Liver (tissue), 9 donors: ENCODE data around the gene CTSF. TPM values are rescaled to one million over a fixed set of nuclear protein-coding genes. Genes with fewer than 3 reads are reported as not detected.

ENCODE experiments used
- DNase-seq: peaks from one replicate; pipeline ENCODE4 v3.0.0-alpha.2; 2017; ENCODE audit warnings: low spot score
- H3K27ac ChIP-seq, 2 donors: one replicate each; pipeline ENCODE4 v1.7.0; 2013; ENCODE audit warnings: inconsistent platforms in 2 of 2, low read length in 2 of 2, control low read depth in 1 of 2, low read depth in 1 of 2, mild to moderate bottlenecking in 1 of 2
- H3K27me3 ChIP-seq, 4 donors: one replicate each; pipeline versions ENCODE4 v1.6.1 to v1.7.0; 2013; ENCODE audit warnings: low read length in 3 of 4, inconsistent platforms in 1 of 4, mild to moderate bottlenecking in 1 of 4, moderate library complexity in 1 of 4; ENCODE audit not compliant: control insufficient read depth in 4 of 4, insufficient read depth in 4 of 4
- H3K36me3 ChIP-seq, 4 donors: one replicate each; pipeline versions ENCODE4 v1.6.1 to v1.7.0; 2013; ENCODE audit warnings: low read length in 3 of 4, mild to moderate bottlenecking in 3 of 4, low read depth in 1 of 4, moderate library complexity in 1 of 4; ENCODE audit not compliant: control insufficient read depth in 4 of 4, insufficient read depth in 3 of 4
- H3K4me1 ChIP-seq, 4 donors: one replicate each; pipeline versions ENCODE4 v1.6.1 to v1.7.0; 2013; ENCODE audit warnings: low read length in 3 of 4, mild to moderate bottlenecking in 3 of 4, moderate library complexity in 1 of 4; ENCODE audit not compliant: control insufficient read depth in 4 of 4, insufficient read depth in 4 of 4
- H3K4me3 ChIP-seq, 3 donors: one replicate each; pipeline versions ENCODE4 v1.6.1 to v1.7.0; 2013; ENCODE audit warnings: low read length in 3 of 3, control low read depth in 1 of 3, low read depth in 1 of 3, mild to moderate bottlenecking in 1 of 3
- H3K9ac ChIP-seq, 2 donors: one replicate each; pipeline ENCODE4 v1.7.0; 2013; ENCODE audit warnings: low read length in 2 of 2, mild to moderate bottlenecking in 2 of 2, moderate library complexity in 2 of 2, control low read depth in 1 of 2, low read depth in 1 of 2
- H3K9me3 ChIP-seq, 4 donors: one replicate each; pipeline versions ENCODE4 v1.6.1 to v1.7.0; 2013; ENCODE audit warnings: low read length in 3 of 4; ENCODE audit not compliant: control insufficient read depth in 4 of 4
- EGR1 ChIP-seq, 2 donors: IDR thresholded peaks; 2 replicates each; pipeline ENCODE4 v1.6.1; 2016 to 2018; ENCODE audit warnings: antibody characterized with exemption in 2 of 2, low read depth in 2 of 2
- FOXA1 ChIP-seq: IDR thresholded peaks from 2 replicates; pipeline ENCODE4 v1.6.1; 2016; ENCODE audit warnings: antibody characterized with exemption
- FOXA2 ChIP-seq: IDR thresholded peaks from 2 replicates; pipeline ENCODE4 v1.6.1; 2016; ENCODE audit warnings: antibody characterized with exemption
- GABPA ChIP-seq, 2 donors: IDR thresholded peaks in 1 of 2; conservative IDR thresholded peaks in 1 of 2; 2 replicates each; pipeline ENCODE4 v1.6.1; 2016; ENCODE audit warnings: antibody characterized with exemption in 2 of 2, mild to moderate bottlenecking in 1 of 2, moderate library complexity in 1 of 2
- HNF4A ChIP-seq, 2 donors: conservative IDR thresholded peaks; 2 replicates each; pipeline ENCODE4 v1.6.1; 2016; ENCODE audit warnings: antibody characterized with exemption in 2 of 2, mild to moderate bottlenecking in 2 of 2
- HNF4G ChIP-seq: IDR thresholded peaks from 2 replicates; pipeline ENCODE4 v1.6.1; 2016; ENCODE audit warnings: antibody characterized with exemption
- JUND ChIP-seq, 2 donors: IDR thresholded peaks; 2 replicates each; pipeline ENCODE4 v1.6.1; 2016; ENCODE audit warnings: antibody characterized with exemption in 2 of 2
- NR2F2 ChIP-seq: IDR thresholded peaks from 2 replicates; pipeline ENCODE4 v1.6.1; 2016; ENCODE audit warnings: antibody characterized with exemption
- RAD21 ChIP-seq, 2 donors: IDR thresholded peaks; 2 replicates each; pipeline ENCODE4 v1.6.1; 2016; ENCODE audit warnings: antibody characterized with exemption in 2 of 2, mild to moderate bottlenecking in 2 of 2
- RXRA ChIP-seq, 2 donors: IDR thresholded peaks; 2 replicates each; pipeline ENCODE4 v1.6.1; 2017 to 2018; ENCODE audit warnings: antibody characterized with exemption in 2 of 2, mild to moderate bottlenecking in 1 of 2
- SP1 ChIP-seq: IDR thresholded peaks from 2 replicates; pipeline ENCODE4 v1.6.1; 2018; ENCODE audit warnings: antibody characterized with exemption, mild to moderate bottlenecking
- TAF1 ChIP-seq: conservative IDR thresholded peaks from 2 replicates; pipeline ENCODE4 v1.6.1; 2016; ENCODE audit warnings: antibody characterized with exemption, mild to moderate bottlenecking
- YY1 ChIP-seq: IDR thresholded peaks from 2 replicates; pipeline ENCODE4 v1.6.1; 2016; ENCODE audit warnings: antibody characterized with exemption, mild to moderate bottlenecking
- ZBTB33 ChIP-seq: IDR thresholded peaks from 2 replicates; pipeline ENCODE4 v1.6.1; 2016; ENCODE audit warnings: antibody characterized with exemption
- WGBS: extraction: QIAGEN DNeasy Blood & Tissue Kit; methylation state at CpG from one replicate; pipeline ENCODE4 v1.1.7; 2013; 5-methylcytosine and 5-hydroxymethylcytosine counted together
- polyA plus RNA-seq, 2 donors: library from polyadenylated mRNA; stranded (reverse) in 1 of 2; unstranded in 1 of 2; fragments of 200-250 nt in 1 of 2; fragments of >200 nt in 1 of 2; fragmentation: Nextera tagmentation in 1 of 2; extraction: Ambion mirVana in 1 of 2; gene quantifications; one replicate each; pipeline versions ENCODE4 v1.2.1 to v1.2.3, GENCODE V29; 2013 to 2015
- total RNA-seq, 2 donors: library from RNA; depleted of rRNA; stranded (reverse); fragments of >200 nt; gene quantifications; one replicate each; pipeline ENCODE4 v1.2.3, GENCODE V29; 2014
- TF ChIP-seq, protein P1 (sequence below): IDR thresholded peaks from 2 replicates; pipeline ENCODE4 v1.6.1; 2016; ENCODE audit warnings: antibody characterized with exemption, mild to moderate bottlenecking
- TF ChIP-seq, protein P2 (sequence below): IDR thresholded peaks from 2 replicates; pipeline ENCODE4 v1.6.1; 2016; ENCODE audit warnings: antibody characterized with exemption
- TF ChIP-seq, protein P3 (sequence below): fragments of 150-350 bp; IDR thresholded peaks from 2 replicates; pipeline ENCODE4 v1.5.1; 2017; ENCODE audit warnings: improper control_type of control experiment, low read depth, low read length; ENCODE audit not compliant: missing input control
- TF ChIP-seq, protein P4 (sequence below): IDR thresholded peaks from 2 replicates; pipeline ENCODE4 v1.6.1; 2016; ENCODE audit warnings: antibody characterized with exemption
- donor health status: healthy.
- donor health status: healthy.
- donor health status: healthy.
- donor health status: healthy.
- donor health status: healthy.

CTSF gene
- total and polyA plus RNA-seq, 4 donors = 8.5 to 31.9 (median 24.0) TPM

- Histone ChIP-seq H3K27me3 (no peaks in the 10 kb centered on the region), H3K4me1 (peaks cover 15 to 40% (median 31%) of the 10 kb centered on the region in 4 donors), H3K9ac (peak within 1 kb of the TSS; percentile 70 to 73), H3K36me3 (no peaks in the 10 kb centered on the region), H3K27ac (peak within 1 kb of the TSS; percentile 77 to 79), H3K4me3 (peak within 1 kb of the TSS; percentile 56 to 93 (median 91)), H3K9me3 (no peaks in the 10 kb centered on the region)
- peak; percentile 98 for DNase-seq
- 19% methylated on average over 68 of the region's 68 CpGs for WGBS
- TF ChIP-seq HNF4A (conservative IDR thresholded peaks at IDR 0.05) = no peak
- TF ChIP-seq FOXA2 = no peak
- TF ChIP-seq ZBTB33 = no peak
- no peak for TF ChIP-seq TAF1
- TF ChIP-seq, protein P1, sequence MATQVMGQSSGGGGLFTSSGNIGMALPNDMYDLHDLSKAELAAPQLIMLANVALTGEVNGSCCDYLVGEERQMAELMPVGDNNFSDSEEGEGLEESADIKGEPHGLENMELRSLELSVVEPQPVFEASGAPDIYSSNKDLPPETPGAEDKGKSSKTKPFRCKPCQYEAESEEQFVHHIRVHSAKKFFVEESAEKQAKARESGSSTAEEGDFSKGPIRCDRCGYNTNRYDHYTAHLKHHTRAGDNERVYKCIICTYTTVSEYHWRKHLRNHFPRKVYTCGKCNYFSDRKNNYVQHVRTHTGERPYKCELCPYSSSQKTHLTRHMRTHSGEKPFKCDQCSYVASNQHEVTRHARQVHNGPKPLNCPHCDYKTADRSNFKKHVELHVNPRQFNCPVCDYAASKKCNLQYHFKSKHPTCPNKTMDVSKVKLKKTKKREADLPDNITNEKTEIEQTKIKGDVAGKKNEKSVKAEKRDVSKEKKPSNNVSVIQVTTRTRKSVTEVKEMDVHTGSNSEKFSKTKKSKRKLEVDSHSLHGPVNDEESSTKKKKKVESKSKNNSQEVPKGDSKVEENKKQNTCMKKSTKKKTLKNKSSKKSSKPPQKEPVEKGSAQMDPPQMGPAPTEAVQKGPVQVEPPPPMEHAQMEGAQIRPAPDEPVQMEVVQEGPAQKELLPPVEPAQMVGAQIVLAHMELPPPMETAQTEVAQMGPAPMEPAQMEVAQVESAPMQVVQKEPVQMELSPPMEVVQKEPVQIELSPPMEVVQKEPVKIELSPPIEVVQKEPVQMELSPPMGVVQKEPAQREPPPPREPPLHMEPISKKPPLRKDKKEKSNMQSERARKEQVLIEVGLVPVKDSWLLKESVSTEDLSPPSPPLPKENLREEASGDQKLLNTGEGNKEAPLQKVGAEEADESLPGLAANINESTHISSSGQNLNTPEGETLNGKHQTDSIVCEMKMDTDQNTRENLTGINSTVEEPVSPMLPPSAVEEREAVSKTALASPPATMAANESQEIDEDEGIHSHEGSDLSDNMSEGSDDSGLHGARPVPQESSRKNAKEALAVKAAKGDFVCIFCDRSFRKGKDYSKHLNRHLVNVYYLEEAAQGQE = peak; percentile 75
- TF ChIP-seq RXRA (IDR thresholded peaks at IDR 0.05) = peak in 1 of 2 donors; percentile 32
- TF ChIP-seq JUND (IDR thresholded peaks at IDR 0.05) = no peak
- peak; percentile 45 to 71 for TF ChIP-seq RAD21 (IDR thresholded peaks at IDR 0.05)
- peak; percentile 80 for TF ChIP-seq YY1
- TF ChIP-seq EGR1 (IDR thresholded peaks at IDR 0.05; ENCODE audit: low read depth in 2 of 2) = no peak
- no peak for TF ChIP-seq SP1
- TF ChIP-seq FOXA1 = no peak
- TF ChIP-seq, protein P2, sequence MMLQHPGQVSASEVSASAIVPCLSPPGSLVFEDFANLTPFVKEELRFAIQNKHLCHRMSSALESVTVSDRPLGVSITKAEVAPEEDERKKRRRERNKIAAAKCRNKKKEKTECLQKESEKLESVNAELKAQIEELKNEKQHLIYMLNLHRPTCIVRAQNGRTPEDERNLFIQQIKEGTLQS = no peak
- TF ChIP-seq, protein P3, sequence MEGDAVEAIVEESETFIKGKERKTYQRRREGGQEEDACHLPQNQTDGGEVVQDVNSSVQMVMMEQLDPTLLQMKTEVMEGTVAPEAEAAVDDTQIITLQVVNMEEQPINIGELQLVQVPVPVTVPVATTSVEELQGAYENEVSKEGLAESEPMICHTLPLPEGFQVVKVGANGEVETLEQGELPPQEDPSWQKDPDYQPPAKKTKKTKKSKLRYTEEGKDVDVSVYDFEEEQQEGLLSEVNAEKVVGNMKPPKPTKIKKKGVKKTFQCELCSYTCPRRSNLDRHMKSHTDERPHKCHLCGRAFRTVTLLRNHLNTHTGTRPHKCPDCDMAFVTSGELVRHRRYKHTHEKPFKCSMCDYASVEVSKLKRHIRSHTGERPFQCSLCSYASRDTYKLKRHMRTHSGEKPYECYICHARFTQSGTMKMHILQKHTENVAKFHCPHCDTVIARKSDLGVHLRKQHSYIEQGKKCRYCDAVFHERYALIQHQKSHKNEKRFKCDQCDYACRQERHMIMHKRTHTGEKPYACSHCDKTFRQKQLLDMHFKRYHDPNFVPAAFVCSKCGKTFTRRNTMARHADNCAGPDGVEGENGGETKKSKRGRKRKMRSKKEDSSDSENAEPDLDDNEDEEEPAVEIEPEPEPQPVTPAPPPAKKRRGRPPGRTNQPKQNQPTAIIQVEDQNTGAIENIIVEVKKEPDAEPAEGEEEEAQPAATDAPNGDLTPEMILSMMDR = peak; percentile 43
- TF ChIP-seq, protein P4, sequence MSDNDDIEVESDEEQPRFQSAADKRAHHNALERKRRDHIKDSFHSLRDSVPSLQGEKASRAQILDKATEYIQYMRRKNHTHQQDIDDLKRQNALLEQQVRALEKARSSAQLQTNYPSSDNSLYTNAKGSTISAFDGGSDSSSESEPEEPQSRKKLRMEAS = no peak
- TF ChIP-seq HNF4G = no peak
- TF ChIP-seq NR2F2 = no peak
- no peak for TF ChIP-seq GABPA (IDR thresholded peaks at IDR 0.05 in 1 of 2, conservative IDR thresholded peaks at IDR 0.05 in 1 of 2)
Measured at GRCh38 chr11:66592457-66593302, 24.3 kb upstream of the CTSF start, which contains the start of the genes CCDC87 and CCS. Gene CCDC87, minus strand, starts transcription at chr11:66593063. Its CDS starts 48 bp downstream, at chr11:66593015. Gene CCS, plus strand, starts transcription at chr11:66593185. Its CDS starts 77 bp downstream, at chr11:66593262.
